Measurements from ENCODE around the gene CYREN. TPM values are rescaled to one million over a fixed set of nuclear protein-coding genes. Genes with fewer than 3 reads are reported as not detected.
"Not testable (repeated sequence)": the region's sequence is repeated elsewhere in the genome, so short reads cannot be mapped to it uniquely, and the experiment has no call there.

Gene CYREN
- total and polyA plus RNA-seq, 2 of the 13 experiments (the other 11 are each of a cell fraction or from before 2014, with no cell fraction given): 20.7 to 60.7 TPM

DNA sequence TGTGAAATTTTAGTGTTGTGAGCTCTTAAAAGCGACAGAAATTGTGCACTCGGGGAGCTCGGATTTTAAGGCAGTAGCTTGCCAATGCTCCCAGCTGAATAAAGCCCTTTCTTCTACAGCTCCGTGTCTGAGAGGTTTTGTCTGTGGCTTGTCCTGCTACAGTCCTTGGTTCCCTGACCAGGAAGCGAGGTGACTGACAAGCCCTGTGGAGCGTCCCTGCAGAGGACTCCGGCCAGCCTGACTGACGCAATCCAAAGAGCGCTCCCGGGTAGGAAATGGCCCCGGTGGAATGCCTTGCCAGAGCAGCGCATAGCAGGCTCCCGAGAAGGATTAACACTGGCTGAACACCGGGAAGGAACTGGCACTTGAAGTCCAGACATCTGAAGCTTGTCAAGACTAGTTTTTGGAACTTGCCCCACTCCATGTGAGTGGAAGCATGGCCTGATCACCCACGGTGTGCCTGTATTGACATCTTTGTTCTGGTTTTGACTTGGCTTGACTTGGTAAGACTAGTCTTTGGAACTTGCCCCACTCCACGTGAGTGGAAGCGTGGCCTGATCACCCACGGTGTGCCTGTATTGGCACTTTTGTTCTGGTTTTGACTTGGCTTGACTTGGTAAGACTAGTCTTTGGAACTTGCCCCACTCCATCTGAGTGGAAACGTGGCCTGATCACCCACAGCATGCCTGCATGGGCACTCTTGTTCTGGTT, 1.2 kb upstream of the CYREN start (continued):
- TF ChIP-seq SOX13, LCORL (IDR thresholded peaks at IDR 0.05): not testable (repeated sequence)
- TF ChIP-seq SOX13 (CRISPR knock-in tag; conservative IDR thresholded peaks at IDR 0.05 in 1 of 2, IDR thresholded peaks at IDR 0.05 in 1 of 2): 0 out of 4 replicates have a peak, but pooled peaks of 1 of the 2 experiments have one; percentile 6
- peak; percentile 84 for TF ChIP-seq TAF1 (CRISPR knock-in tag; IDR thresholded peaks at IDR 0.05)
- 0 out of 2 replicates have a peak, but pooled peaks have one; percentile 16 for TF ChIP-seq ZSCAN20 (CRISPR knock-in tag; IDR thresholded peaks at IDR 0.05; ENCODE audit: borderline replicate concordance)
- TF ChIP-seq, protein P1, sequence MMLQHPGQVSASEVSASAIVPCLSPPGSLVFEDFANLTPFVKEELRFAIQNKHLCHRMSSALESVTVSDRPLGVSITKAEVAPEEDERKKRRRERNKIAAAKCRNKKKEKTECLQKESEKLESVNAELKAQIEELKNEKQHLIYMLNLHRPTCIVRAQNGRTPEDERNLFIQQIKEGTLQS (CRISPR knock-in tag; IDR thresholded peaks at IDR 0.05): peak; percentile 72
- TF ChIP-seq FOXC1 (CRISPR knock-in tag; IDR thresholded peaks at IDR 0.05; ENCODE audit: borderline replicate concordance): 0 out of 2 replicates have a peak, but pooled peaks have one; percentile 42
- TF ChIP-seq ERF (CRISPR knock-in tag; IDR thresholded peaks at IDR 0.05): 0 out of 2 replicates have a peak, but pooled peaks have one; percentile 15
- TF ChIP-seq SALL1 (CRISPR knock-in tag; IDR thresholded peaks at IDR 0.05): peak; percentile 42; the same call in 1 of the 2 replicates
- peak; percentile 66; the same call in 1 of the 2 replicates for TF ChIP-seq KDM2A (CRISPR knock-in tag; IDR thresholded peaks at IDR 0.05; ENCODE audit: borderline replicate concordance, low read depth)
- TF ChIP-seq ZNF772 (CRISPR knock-in tag; IDR thresholded peaks at IDR 0.05): 0 out of 2 replicates have a peak, but pooled peaks have one; percentile 47
- peak; percentile 51; the same call in 1 of the 2 replicates for TF ChIP-seq ZNF574 (CRISPR knock-in tag; IDR thresholded peaks at IDR 0.05)
- TF ChIP-seq SMC3 (IDR thresholded peaks at IDR 0.05; ENCODE audit: low read length): 0 out of 2 replicates have a peak, but pooled peaks have one; percentile 5
- peak; percentile 55; the same call in 1 of the 2 replicates for TF ChIP-seq ATF2 (CRISPR knock-in tag; IDR thresholded peaks at IDR 0.05)
- TF ChIP-seq MIER3 (CRISPR knock-in tag; IDR thresholded peaks at IDR 0.05; ENCODE audit: borderline replicate concordance): peak; percentile 47; the same call in 1 of the 2 replicates
- TF ChIP-seq GTF2F1 (IDR thresholded peaks at IDR 0.05; ENCODE audit: low read length): 0 out of 2 replicates have a peak, but pooled peaks have one; percentile 44
- peak; percentile 45; the same call in 1 of the 2 replicates for TF ChIP-seq KMT2B (CRISPR knock-in tag; IDR thresholded peaks at IDR 0.05)
- TF ChIP-seq ZNF143 (CRISPR knock-in tag; IDR thresholded peaks at IDR 0.05): 0 out of 2 replicates have a peak, but pooled peaks have one; percentile 23
- TF ChIP-seq ZNF746 (CRISPR knock-in tag; IDR thresholded peaks at IDR 0.05): 0 out of 2 replicates have a peak, but pooled peaks have one; percentile 46
- TF ChIP-seq PAXIP1 (CRISPR knock-in tag; conservative IDR thresholded peaks at IDR 0.05): 0 out of 2 replicates have a peak, but pooled peaks have one; percentile 36
- peak; percentile 51; the same call in 1 of the 2 replicates for TF ChIP-seq SRY (CRISPR knock-in tag; IDR thresholded peaks at IDR 0.05)
- peak; percentile 59 for TF ChIP-seq LCORL (CRISPR knock-in tag; IDR thresholded peaks at IDR 0.05)
